WTC11 (cell line): ENCODE measurements around the gene SHTN1. TPM values are rescaled to one million over a fixed set of nuclear protein-coding genes. Genes with fewer than 3 reads are reported as not detected.

Experiments
- ATAC-seq: fragments of 200-7000 bp; cut with Tn5 transposase; 2 replicates; pipeline ENCODE4 v1.10.0; 2021; ENCODE audit warnings: mild to moderate bottlenecking, moderate library complexity
- CTCF ChIA-PET: fragments of 300-600 bp; sonication (Branson Sonifier 250); formaldehyde crosslinking; loops from one replicate; lab custom pipeline; 2021; ENCODE audit warnings: antibody characterized with exemption; lab: Charles Lee
- POLR2A ChIA-PET: fragments of 350-600 bp; sonication (Branson Sonifier 250); formaldehyde crosslinking; loops from one replicate; lab custom pipeline; 2021; ENCODE audit warnings: antibody characterized with exemption; lab: Charles Lee
- DNase-seq: peaks from one replicate; pipeline ENCODE4 v3.0.0; 2021; ENCODE audit warnings: low spot score
- H3K27ac Mint-ChIP-seq: 2 replicates; pipeline ENCODE4 v1.8.0; 2021; ENCODE audit warnings: mixed read lengths
- H3K27me3 Mint-ChIP-seq: 2 replicates; pipeline ENCODE4 v1.8.0; 2021; ENCODE audit warnings: low read depth, mild to moderate bottlenecking, moderate library complexity, mixed read lengths
- H3K36me3 Mint-ChIP-seq: 2 replicates; pipeline ENCODE4 v1.8.0; 2021; ENCODE audit warnings: mixed read lengths
- H3K4me1 Mint-ChIP-seq: 2 replicates; pipeline ENCODE4 v1.8.0; 2022; ENCODE audit warnings: mixed read lengths
- H3K4me3 Mint-ChIP-seq: 2 replicates; pipeline ENCODE4 v1.8.0; 2021; ENCODE audit warnings: mild to moderate bottlenecking, moderate library complexity, mixed read lengths
- H3K9me3 Mint-ChIP-seq: 2 replicates; pipeline ENCODE4 v1.8.0; 2021; ENCODE audit warnings: mixed read lengths
- AR ChIP-seq: fragments of 250-450 bp; sonication (Bioruptor Pico); IDR thresholded peaks from 2 replicates; pipeline ENCODE4 v1.9.0; 2021; ENCODE audit warnings: mild to moderate bottlenecking
- ATF1 ChIP-seq: sonication (generic); formaldehyde crosslinking; IDR thresholded peaks from 2 replicates; pipeline ENCODE4 v1.8.1; 2023; ENCODE audit warnings: mild to moderate bottlenecking, moderate library complexity, missing genetic modification reagents
- ATF3 ChIP-seq: sonication (generic); formaldehyde crosslinking; conservative IDR thresholded peaks from 2 replicates; pipeline ENCODE4 v1.8.1; 2022; ENCODE audit warnings: mild to moderate bottlenecking, missing genetic modification reagents
- CREM ChIP-seq: sonication (generic); formaldehyde crosslinking; IDR thresholded peaks from 2 replicates; pipeline ENCODE4 v1.8.1; 2022; ENCODE audit warnings: mild to moderate bottlenecking, missing genetic modification reagents, moderate library complexity
- ETV6 ChIP-seq: sonication (generic); formaldehyde crosslinking; IDR thresholded peaks from 2 replicates; pipeline ENCODE4 v1.8.1; 2022; ENCODE audit warnings: mild to moderate bottlenecking, missing genetic modification reagents
- HMGA2 ChIP-seq: fragments of 250-450 bp; sonication (Bioruptor Pico); IDR thresholded peaks from 2 replicates; pipeline ENCODE4 v1.4.0; 2021; ENCODE audit warnings: mild to moderate bottlenecking, moderate library complexity
- JAZF1 ChIP-seq: fragments of 250-450 bp; sonication (Bioruptor Pico); IDR thresholded peaks from 2 replicates; pipeline ENCODE4 v1.9.0; 2021; ENCODE audit warnings: moderate library complexity, mild to moderate bottlenecking, inconsistent platforms
- KAT7 ChIP-seq: sonication (generic); formaldehyde crosslinking; IDR thresholded peaks from 2 replicates; pipeline ENCODE4 v1.8.1; 2023; ENCODE audit warnings: missing genetic modification reagents, mild to moderate bottlenecking, borderline replicate concordance
- NR2C2 ChIP-seq: sonication (generic); formaldehyde crosslinking; IDR thresholded peaks from 2 replicates; pipeline ENCODE4 v1.8.0; 2022; ENCODE audit warnings: mild to moderate bottlenecking, missing genetic modification reagents
- RORB ChIP-seq: fragments of 250-450 bp; sonication (Bioruptor Pico); IDR thresholded peaks from 2 replicates; pipeline ENCODE4 v1.9.0; 2021; ENCODE audit warnings: mild to moderate bottlenecking
- SP1 ChIP-seq: sonication (generic); formaldehyde crosslinking; conservative IDR thresholded peaks from 2 replicates; pipeline ENCODE4 v1.8.1; 2022; ENCODE audit warnings: missing genetic modification reagents
- TEAD4 ChIP-seq: sonication (generic); formaldehyde crosslinking; IDR thresholded peaks from 2 replicates; pipeline ENCODE4 v1.8.0; 2022; ENCODE audit warnings: mild to moderate bottlenecking, missing genetic modification reagents
- ZNF138 ChIP-seq: sonication (generic); formaldehyde crosslinking; conservative IDR thresholded peaks from 2 replicates; pipeline ENCODE4 v1.8.1; 2022; ENCODE audit warnings: mild to moderate bottlenecking, moderate library complexity, missing genetic modification reagents
- ZNF263 ChIP-seq: sonication (generic); formaldehyde crosslinking; IDR thresholded peaks from 2 replicates; pipeline ENCODE4 v1.8.1; 2022; ENCODE audit warnings: low read depth, mild to moderate bottlenecking, moderate library complexity, missing genetic modification reagents
- ZNF317 ChIP-seq: sonication (generic); formaldehyde crosslinking; IDR thresholded peaks from 2 replicates; pipeline ENCODE4 v1.8.1; 2023; ENCODE audit warnings: low read depth, mild to moderate bottlenecking, moderate library complexity, missing genetic modification reagents, borderline replicate concordance
- ZNF396 ChIP-seq: fragments of 250-450 bp; sonication (Bioruptor Pico); IDR thresholded peaks from 2 replicates; pipeline ENCODE4 v1.8.0; 2021; ENCODE audit warnings: mild to moderate bottlenecking, moderate library complexity, borderline replicate concordance
- ZNF425 ChIP-seq: fragments of 250-450 bp; sonication (Bioruptor Pico); conservative IDR thresholded peaks from 2 replicates; pipeline ENCODE4 v1.9.0; 2021; ENCODE audit warnings: mild to moderate bottlenecking
- ZSCAN18 ChIP-seq: fragments of 250-450 bp; sonication (Bioruptor Pico); IDR thresholded peaks from 2 replicates; pipeline ENCODE4 v2.1.2; 2022; ENCODE audit warnings: mild to moderate bottlenecking, moderate library complexity
- total RNA-seq: library from RNA; stranded (reverse); gene quantifications from 3 replicates; pipeline ENCODE4 v1.2.3, GENCODE V29; 2021
- TF ChIP-seq, protein P1 (sequence below): fragments of 250-450 bp; sonication (Bioruptor Pico); IDR thresholded peaks from 2 replicates; pipeline ENCODE4 v1.8.0; 2021; ENCODE audit warnings: mild to moderate bottlenecking
- TF ChIP-seq, protein P2 (sequence below): sonication (generic); formaldehyde crosslinking; IDR thresholded peaks from 2 replicates; pipeline ENCODE4 v1.8.1; 2023; ENCODE audit warnings: mild to moderate bottlenecking, moderate library complexity, missing genetic modification reagents
- TF ChIP-seq, protein P3 (sequence below): sonication (generic); formaldehyde crosslinking; IDR thresholded peaks from 2 replicates; pipeline ENCODE4 v1.8.1; 2022; ENCODE audit warnings: mild to moderate bottlenecking, missing genetic modification reagents, moderate library complexity, borderline replicate concordance

SHTN1 gene
- total RNA-seq, 1 experiment from 2014 or later, result 11.0 TPM

GRCh38 chr10:116853287-116853686 lies 151.7 kb downstream of the SHTN1 start:
- H3K9me3 Mint-ChIP-seq, result peaks cover 10% of the 10 kb centered on the region
- no peak overlapping the region for H3K27ac Mint-ChIP-seq
- DNase-seq (no peak), ATAC-seq (no peak)
- H3K4me1 Mint-ChIP-seq, result peaks cover 14% of the 10 kb centered on the region
- peaks cover 6% of the 10 kb centered on the region for H3K36me3 Mint-ChIP-seq
- TF ChIP-seq JAZF1 (CRISPR knock-in tag), result no peak
- no peak for TF ChIP-seq ZNF396 (CRISPR knock-in tag)
- TF ChIP-seq ETV6 (CRISPR knock-in tag), result no peak
- TF ChIP-seq ZSCAN18 (CRISPR knock-in tag), result no peak
- TF ChIP-seq, protein P1, sequence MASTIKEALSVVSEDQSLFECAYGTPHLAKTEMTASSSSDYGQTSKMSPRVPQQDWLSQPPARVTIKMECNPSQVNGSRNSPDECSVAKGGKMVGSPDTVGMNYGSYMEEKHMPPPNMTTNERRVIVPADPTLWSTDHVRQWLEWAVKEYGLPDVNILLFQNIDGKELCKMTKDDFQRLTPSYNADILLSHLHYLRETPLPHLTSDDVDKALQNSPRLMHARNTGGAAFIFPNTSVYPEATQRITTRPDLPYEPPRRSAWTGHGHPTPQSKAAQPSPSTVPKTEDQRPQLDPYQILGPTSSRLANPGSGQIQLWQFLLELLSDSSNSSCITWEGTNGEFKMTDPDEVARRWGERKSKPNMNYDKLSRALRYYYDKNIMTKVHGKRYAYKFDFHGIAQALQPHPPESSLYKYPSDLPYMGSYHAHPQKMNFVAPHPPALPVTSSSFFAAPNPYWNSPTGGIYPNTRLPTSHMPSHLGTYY (CRISPR knock-in tag), result no peak
- no peak for TF ChIP-seq RORB (CRISPR knock-in tag)
- no peak for TF ChIP-seq HMGA2
- TF ChIP-seq, protein P2, sequence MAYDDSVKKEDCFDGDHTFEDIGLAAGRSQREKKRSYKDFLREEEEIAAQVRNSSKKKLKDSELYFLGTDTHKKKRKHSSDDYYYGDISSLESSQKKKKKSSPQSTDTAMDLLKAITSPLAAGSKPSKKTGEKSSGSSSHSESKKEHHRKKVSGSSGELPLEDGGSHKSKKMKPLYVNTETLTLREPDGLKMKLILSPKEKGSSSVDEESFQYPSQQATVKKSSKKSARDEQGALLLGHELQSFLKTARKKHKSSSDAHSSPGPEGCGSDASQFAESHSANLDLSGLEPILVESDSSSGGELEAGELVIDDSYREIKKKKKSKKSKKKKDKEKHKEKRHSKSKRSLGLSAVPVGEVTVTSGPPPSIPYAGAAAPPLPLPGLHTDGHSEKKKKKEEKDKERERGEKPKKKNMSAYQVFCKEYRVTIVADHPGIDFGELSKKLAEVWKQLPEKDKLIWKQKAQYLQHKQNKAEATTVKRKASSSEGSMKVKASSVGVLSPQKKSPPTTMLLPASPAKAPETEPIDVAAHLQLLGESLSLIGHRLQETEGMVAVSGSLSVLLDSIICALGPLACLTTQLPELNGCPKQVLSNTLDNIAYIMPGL (CRISPR knock-in tag), result no peak
- no peak for TF ChIP-seq CREM
- no peak for TF ChIP-seq ZNF138 (CRISPR knock-in tag)
- no peak for TF ChIP-seq ATF3 (CRISPR knock-in tag)
- no peak for TF ChIP-seq ATF1
- TF ChIP-seq, protein P3, sequence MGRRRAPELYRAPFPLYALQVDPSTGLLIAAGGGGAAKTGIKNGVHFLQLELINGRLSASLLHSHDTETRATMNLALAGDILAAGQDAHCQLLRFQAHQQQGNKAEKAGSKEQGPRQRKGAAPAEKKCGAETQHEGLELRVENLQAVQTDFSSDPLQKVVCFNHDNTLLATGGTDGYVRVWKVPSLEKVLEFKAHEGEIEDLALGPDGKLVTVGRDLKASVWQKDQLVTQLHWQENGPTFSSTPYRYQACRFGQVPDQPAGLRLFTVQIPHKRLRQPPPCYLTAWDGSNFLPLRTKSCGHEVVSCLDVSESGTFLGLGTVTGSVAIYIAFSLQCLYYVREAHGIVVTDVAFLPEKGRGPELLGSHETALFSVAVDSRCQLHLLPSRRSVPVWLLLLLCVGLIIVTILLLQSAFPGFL (CRISPR knock-in tag), result no peak
- no peak for TF ChIP-seq AR (CRISPR knock-in tag)
- TF ChIP-seq NR2C2, result no peak
- ChIA-PET CTCF (interaction anchor here (0.7 to 0.9 kb wide), 3 partner anchors 35 to 366 kb away, joined by 3 read pairs; no protein-coding TSS in a partner anchor), POLR2A (no interaction called here)
- peaks cover 20% of the 10 kb centered on the region for H3K27me3 Mint-ChIP-seq
- H3K4me3 Mint-ChIP-seq, result no peak overlapping the region

- no peak overlapping the region for H3K27ac Mint-ChIP-seq
- peaks cover 20% of the 10 kb centered on the region for H3K27me3 Mint-ChIP-seq
- peaks cover 3% of the 10 kb centered on the region; the same call in 1 of the 2 replicates for H3K9me3 Mint-ChIP-seq
- CTCF ChIA-PET, result interaction anchor here (0.7 kb wide), 1 partner anchor 15 kb away, joined by 3 read pairs; no protein-coding TSS in a partner anchor
- POLR2A ChIA-PET, result no interaction called here
- peaks cover 22% of the 10 kb centered on the region for H3K4me1 Mint-ChIP-seq
- H3K4me3 Mint-ChIP-seq, result no peak overlapping the region
- ATAC-seq, result no peak
- H3K36me3 Mint-ChIP-seq, result 0 out of 2 replicates have a peak, but pooled peaks cover 3% of the 10 kb centered on the region
- DNase-seq, result no peak
- TF ChIP-seq KAT7 (CRISPR knock-in tag), result no peak
- no peak for TF ChIP-seq AR (CRISPR knock-in tag)
- no peak for TF ChIP-seq ZNF317 (CRISPR knock-in tag)
- no peak for TF ChIP-seq ZNF425 (CRISPR knock-in tag)
- TF ChIP-seq SP1 (CRISPR knock-in tag), result no peak
- no peak for TF ChIP-seq RORB (CRISPR knock-in tag)
- no peak for TF ChIP-seq NR2C2
- no peak for TF ChIP-seq TEAD4 (CRISPR knock-in tag)
- TF ChIP-seq ZNF263 (CRISPR knock-in tag), result no peak
These were observed 152.7 kb downstream of the SHTN1 start for GRCh38 chr10:116852246-116852645.
